Measurements from ENCODE around the gene APOA4. TPM values are rescaled to one million over a fixed set of nuclear protein-coding genes. Genes with fewer than 3 reads are reported as not detected.

APOA4 gene
- total RNA-seq, 1 experiment from 2014 or later = not detected

- no peak for TF ChIP-seq POLR2AphosphoS5 (IDR thresholded peaks at IDR 0.05; ENCODE audit: low read depth, low read length)
- TF ChIP-seq SIN3A (IDR thresholded peaks at IDR 0.05; ENCODE audit: borderline replicate concordance, insufficient read depth, low read depth, low read length) = no peak
- TF ChIP-seq CTCF (IDR thresholded peaks at IDR 0.05) = no peak
- TF ChIP-seq TCF7L2 (IDR thresholded peaks at IDR 0.05; ENCODE audit: low read depth, low read length) = no peak
- TF ChIP-seq REST (IDR thresholded peaks at IDR 0.05; ENCODE audit: insufficient read depth in 1 of 2, low read depth in 2 of 2, low read length in 1 of 2) = no peak
- no peak overlapping the region for H3K4me3 ChIP-seq (ENCODE audit: low read depth in 2 of 2, low read length in 2 of 2)
- BruUV-seq (replicated peaks) = no TSS peak
- ATAC-seq (no peak), DNase-seq (ENCODE audit: low read depth, low spot score) (no peak)
- in situ Hi-C loops (cut with HindIII; ENCODE audit: low pct_unique_long_range_greater_than_20kb, low sequenced_read_pairs) = no loop called here
- no peak overlapping the region for H3K27ac ChIP-seq (ENCODE audit: low read length)
- H3K36me3 ChIP-seq (ENCODE audit: control insufficient read depth, insufficient read depth, low read length) = peaks cover 3% of the 10 kb centered on the region; the same call in 1 of the 2 replicates
- CTCF ChIA-PET = no interaction called here
- POLR2A ChIA-PET = interaction anchor here (0.5 kb wide), 1 partner anchor 279 kb away, joined by 10 read pairs; no protein-coding TSS in a partner anchor
- no peaks in the 10 kb centered on the region for H3K4me1 ChIP-seq (ENCODE audit: control insufficient read depth, insufficient read depth, low read length)
- H3K9me3 ChIP-seq (ENCODE audit: control insufficient read depth, insufficient read depth, low read depth, low read length) = no peaks in the 10 kb centered on the region
- H3K27me3 ChIP-seq (ENCODE audit: control insufficient read depth, insufficient read depth, low read length) = no peaks in the 10 kb centered on the region
- intact Hi-C loops (cut with micrococcal nuclease; ENCODE audit: unreplicated experiment) = no loop called here
Measured at GRCh38 chr11:116859175-116859574, 36.1 kb upstream of the APOA4 start.

- POLR2A ChIA-PET = no interaction called here
Measured at GRCh38 chr11:116857936-116858335, 34.8 kb upstream of the APOA4 start.

More at GRCh38 chr11:116857936-116858335, 34.8 kb upstream of the APOA4 start:
- in situ Hi-C loops (cut with HindIII; ENCODE audit: low pct_unique_long_range_greater_than_20kb, low sequenced_read_pairs) (no loop called here), intact Hi-C loops (cut with micrococcal nuclease; ENCODE audit: unreplicated experiment) (no loop called here)
- Histone ChIP-seq H3K27me3 (ENCODE audit: control insufficient read depth, insufficient read depth, low read length) (no peaks in the 10 kb centered on the region), H3K9me3 (ENCODE audit: control insufficient read depth, insufficient read depth, low read depth, low read length) (no peaks in the 10 kb centered on the region), H3K4me3 (ENCODE audit: low read depth in 2 of 2, low read length in 2 of 2) (no peak overlapping the region), H3K27ac (ENCODE audit: low read length) (no peak overlapping the region), H3K36me3 (ENCODE audit: control insufficient read depth, insufficient read depth, low read length) (peaks cover 3% of the 10 kb centered on the region; the same call in 1 of the 2 replicates), H3K4me1 (ENCODE audit: control insufficient read depth, insufficient read depth, low read length) (peaks cover under 1% of the 10 kb centered on the region; the same call in 1 of the 2 replicates)
- no peak for TF ChIP-seq POLR2AphosphoS5 (IDR thresholded peaks at IDR 0.05; ENCODE audit: low read depth, low read length)
- TF ChIP-seq REST (IDR thresholded peaks at IDR 0.05; ENCODE audit: insufficient read depth in 1 of 2, low read depth in 2 of 2, low read length in 1 of 2) = no peak
- no peak for DNase-seq (ENCODE audit: low read depth, low spot score)
- ATAC-seq = no peak
- BruUV-seq (replicated peaks) = no TSS peak
- CTCF ChIA-PET = no interaction called here

Data from Panc1 (cell line).